Fibroblast of lung (primary cell): Measurements from ENCODE around the gene PRELID3B. TPM values are rescaled to one million over a fixed set of nuclear protein-coding genes. Genes with fewer than 3 reads are reported as not detected.

Experiments
- DNase-seq, 2 donors: peaks; one replicate each; pipeline versions ENCODE4 v3.0.0 to v3.0.0-alpha.2; 2010; ENCODE audit warnings: low read depth in 2 of 2
- H2AFZ ChIP-seq: 2 replicates; pipeline ENCODE4 v1.5.1; 2012; ENCODE audit warnings: low read length, control low read depth, inconsistent platforms
- H3K27ac ChIP-seq: 2 replicates; pipeline ENCODE4 v1.5.1; 2011; ENCODE audit warnings: low read length, control low read depth; ENCODE audit not compliant: insufficient read depth
- H3K27me3 ChIP-seq: 2 replicates; pipeline ENCODE4 v1.5.1; 2011; ENCODE audit warnings: mild to moderate bottlenecking, low read length; ENCODE audit not compliant: control insufficient read depth, insufficient read depth
- H3K36me3 ChIP-seq: 2 replicates; pipeline ENCODE4 v1.5.1; 2011; ENCODE audit warnings: low read length; ENCODE audit not compliant: control insufficient read depth, insufficient read depth
- H3K4me1 ChIP-seq: 2 replicates; pipeline ENCODE4 v1.5.1; 2011; ENCODE audit warnings: low read length; ENCODE audit not compliant: control insufficient read depth, insufficient read depth; ENCODE audit errors: extremely low read depth
- H3K4me2 ChIP-seq: 2 replicates; pipeline ENCODE4 v1.5.1; 2011; ENCODE audit warnings: low read length, control low read depth; ENCODE audit not compliant: insufficient read depth; ENCODE audit errors: extremely low read depth
- H3K4me3 ChIP-seq, 4 experiments: fragments of 200-600 bp in 1 of 4; sonication (generic) in 1 of 4; replicated peaks in 1 of 4; 2 replicates each; pipeline ENCODE4 v1.5.1; 2011 to 2016; ENCODE audit warnings: low read length in 4 of 4, low read depth in 3 of 4, mild to moderate bottlenecking in 3 of 4, control low read depth in 2 of 4, inconsistent platforms in 1 of 4, mixed read lengths in 1 of 4; ENCODE audit not compliant: insufficient read depth in 1 of 4; ENCODE audit errors: control extremely low read depth in 1 of 4
- H3K79me2 ChIP-seq: 2 replicates; pipeline ENCODE4 v1.5.1; 2012; ENCODE audit warnings: mild to moderate bottlenecking, low read length, inconsistent platforms; ENCODE audit not compliant: control insufficient read depth, insufficient read depth
- H3K9ac ChIP-seq: 2 replicates; pipeline ENCODE4 v1.5.1; 2011; ENCODE audit warnings: mild to moderate bottlenecking, low read length, control low read depth; ENCODE audit not compliant: insufficient read depth
- H3K9me3 ChIP-seq: 2 replicates; pipeline ENCODE4 v1.5.1; 2012; ENCODE audit warnings: low read depth, low read length; ENCODE audit not compliant: control insufficient read depth, insufficient read depth
- H4K20me1 ChIP-seq: 2 replicates; pipeline ENCODE4 v1.5.1; 2011; ENCODE audit warnings: low read length; ENCODE audit not compliant: control insufficient read depth, insufficient read depth; ENCODE audit errors: extremely low read depth
- EZH2 ChIP-seq: IDR thresholded peaks from 2 replicates; pipeline ENCODE4 v1.5.1; 2012; ENCODE audit warnings: low read length, control low read depth, mild to moderate bottlenecking; ENCODE audit errors: missing control alignments
- polyA plus RNA-seq, 2 donors: library from polyadenylated mRNA; depleted of rRNA in 1 of 2; stranded (reverse) in 1 of 2; unstranded in 1 of 2; fragments of >200 nt; gene quantifications; 2 replicates each; pipeline ENCODE4 v1.2.1, GENCODE V29; 2011 to 2012; ENCODE audit warnings: missing spikeins in 1 of 2
- total RNA-seq: library from RNA; depleted of rRNA; stranded (reverse); fragments of >200 nt; gene quantifications from 2 replicates; pipeline ENCODE4 v1.2.1, GENCODE V29; 2014
- TF ChIP-seq, protein P1 (sequence below), 2 donors: IDR thresholded peaks in 1 of 2; conservative IDR thresholded peaks in 1 of 2; 1 replicate in 1 of 2; 2 replicates in 1 of 2; pipeline ENCODE4 v1.5.1; 2011 to 2012; ENCODE audit warnings: low read length in 2 of 2, control low read depth in 1 of 2, inconsistent platforms in 1 of 2, low read depth in 1 of 2, mild to moderate bottlenecking in 1 of 2

Gene PRELID3B
- total and polyA plus RNA-seq, 2 donors (not counting 1 experiment from before 2014, with no cell fraction given): 64.5 to 127 TPM

DNA sequence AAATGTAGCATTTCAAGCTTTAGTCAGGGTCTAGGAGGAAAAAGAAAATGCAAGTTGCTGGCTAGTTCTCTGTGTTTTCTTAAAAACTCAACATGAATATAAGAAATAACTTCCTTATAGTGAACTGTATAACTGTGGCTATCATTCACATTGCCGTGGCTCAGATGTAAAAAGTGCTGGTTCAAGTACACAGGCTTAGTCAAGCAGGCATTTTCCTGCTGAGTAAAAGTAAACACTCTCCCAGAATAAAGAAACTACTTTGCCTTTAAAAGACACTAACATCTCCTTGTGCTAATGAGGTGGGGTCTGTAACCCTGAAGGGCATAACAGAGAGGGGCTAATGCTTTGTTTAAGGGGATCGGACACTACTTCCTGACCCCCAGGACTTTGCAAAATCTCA lies 13.8 kb downstream of the PRELID3B start:
- peaks cover 2% of the 10 kb centered on the region for H4K20me1 ChIP-seq
- peaks cover 5% of the 10 kb centered on the region for H3K36me3 ChIP-seq
- H3K4me1 ChIP-seq: peaks cover 10% of the 10 kb centered on the region
- peak overlapping the region; percentile 2 to 57 (median 31) for H3K4me3 ChIP-seq
- H2AFZ ChIP-seq: no peak overlapping the region
- H3K9ac ChIP-seq: no peak overlapping the region
- peaks cover 53% of the 10 kb centered on the region for H3K79me2 ChIP-seq
- peak overlapping the region; percentile 83 for H3K4me2 ChIP-seq
- no peaks in the 10 kb centered on the region for H3K27me3 ChIP-seq
- no peak for DNase-seq
- no peak overlapping the region for H3K27ac ChIP-seq
- TF ChIP-seq EZH2: no peak
- TF ChIP-seq, protein P1, sequence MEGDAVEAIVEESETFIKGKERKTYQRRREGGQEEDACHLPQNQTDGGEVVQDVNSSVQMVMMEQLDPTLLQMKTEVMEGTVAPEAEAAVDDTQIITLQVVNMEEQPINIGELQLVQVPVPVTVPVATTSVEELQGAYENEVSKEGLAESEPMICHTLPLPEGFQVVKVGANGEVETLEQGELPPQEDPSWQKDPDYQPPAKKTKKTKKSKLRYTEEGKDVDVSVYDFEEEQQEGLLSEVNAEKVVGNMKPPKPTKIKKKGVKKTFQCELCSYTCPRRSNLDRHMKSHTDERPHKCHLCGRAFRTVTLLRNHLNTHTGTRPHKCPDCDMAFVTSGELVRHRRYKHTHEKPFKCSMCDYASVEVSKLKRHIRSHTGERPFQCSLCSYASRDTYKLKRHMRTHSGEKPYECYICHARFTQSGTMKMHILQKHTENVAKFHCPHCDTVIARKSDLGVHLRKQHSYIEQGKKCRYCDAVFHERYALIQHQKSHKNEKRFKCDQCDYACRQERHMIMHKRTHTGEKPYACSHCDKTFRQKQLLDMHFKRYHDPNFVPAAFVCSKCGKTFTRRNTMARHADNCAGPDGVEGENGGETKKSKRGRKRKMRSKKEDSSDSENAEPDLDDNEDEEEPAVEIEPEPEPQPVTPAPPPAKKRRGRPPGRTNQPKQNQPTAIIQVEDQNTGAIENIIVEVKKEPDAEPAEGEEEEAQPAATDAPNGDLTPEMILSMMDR (conservative IDR thresholded peaks at IDR 0.05 in 1 of 2, IDR thresholded peaks at IDR 0.05 in 1 of 2; ENCODE audit: low read depth in 1 of 2, low read length in 2 of 2): no peak
- no peaks in the 10 kb centered on the region for H3K9me3 ChIP-seq

DNA sequence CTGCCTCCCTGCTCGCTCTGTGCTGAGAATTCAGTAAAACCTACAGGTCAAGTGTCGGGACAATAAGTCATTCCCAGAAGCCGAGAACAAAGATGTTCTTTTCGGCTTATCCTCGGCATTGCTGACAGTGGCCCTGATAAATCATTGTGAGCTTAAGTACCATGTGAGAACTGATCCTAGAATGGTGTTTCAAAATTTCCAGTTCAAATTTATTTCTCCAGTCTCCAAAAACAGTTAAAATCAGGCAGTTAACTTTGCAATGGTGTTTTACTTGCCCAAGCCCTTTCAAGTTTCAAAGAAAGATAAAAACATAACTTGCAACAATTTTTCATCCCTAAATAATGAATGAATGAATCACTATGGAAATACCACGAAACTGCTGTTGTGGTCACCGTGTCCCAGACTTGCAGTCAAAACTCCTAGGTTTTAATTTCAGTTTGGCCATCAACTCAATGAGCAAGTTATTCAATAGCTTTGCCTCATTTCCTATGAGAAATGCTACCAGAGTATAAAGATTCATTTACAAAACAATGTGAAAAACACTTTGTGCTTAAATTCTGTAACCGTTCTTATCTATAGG lies 14.8 kb downstream of the PRELID3B start:
- no peak overlapping the region for H3K4me2 ChIP-seq
- peaks cover 10% of the 10 kb centered on the region for H3K4me1 ChIP-seq
- H3K9ac ChIP-seq: no peak overlapping the region
- H3K4me3 ChIP-seq: peak overlapping the region in 1 of 4 experiments; percentile 11
- no peak overlapping the region for H2AFZ ChIP-seq
- peaks cover 53% of the 10 kb centered on the region for H3K79me2 ChIP-seq
- no peak for TF ChIP-seq EZH2
- TF ChIP-seq, protein P1 (conservative IDR thresholded peaks at IDR 0.05 in 1 of 2, IDR thresholded peaks at IDR 0.05 in 1 of 2; ENCODE audit: low read depth in 1 of 2, low read length in 2 of 2): no peak
- peak; percentile 56 to 88 for DNase-seq
- H3K27me3 ChIP-seq: no peaks in the 10 kb centered on the region
- H3K9me3 ChIP-seq: no peaks in the 10 kb centered on the region
- H4K20me1 ChIP-seq: peaks cover 2% of the 10 kb centered on the region
- H3K36me3 ChIP-seq: peaks cover 5% of the 10 kb centered on the region
- no peak overlapping the region for H3K27ac ChIP-seq

DNA sequence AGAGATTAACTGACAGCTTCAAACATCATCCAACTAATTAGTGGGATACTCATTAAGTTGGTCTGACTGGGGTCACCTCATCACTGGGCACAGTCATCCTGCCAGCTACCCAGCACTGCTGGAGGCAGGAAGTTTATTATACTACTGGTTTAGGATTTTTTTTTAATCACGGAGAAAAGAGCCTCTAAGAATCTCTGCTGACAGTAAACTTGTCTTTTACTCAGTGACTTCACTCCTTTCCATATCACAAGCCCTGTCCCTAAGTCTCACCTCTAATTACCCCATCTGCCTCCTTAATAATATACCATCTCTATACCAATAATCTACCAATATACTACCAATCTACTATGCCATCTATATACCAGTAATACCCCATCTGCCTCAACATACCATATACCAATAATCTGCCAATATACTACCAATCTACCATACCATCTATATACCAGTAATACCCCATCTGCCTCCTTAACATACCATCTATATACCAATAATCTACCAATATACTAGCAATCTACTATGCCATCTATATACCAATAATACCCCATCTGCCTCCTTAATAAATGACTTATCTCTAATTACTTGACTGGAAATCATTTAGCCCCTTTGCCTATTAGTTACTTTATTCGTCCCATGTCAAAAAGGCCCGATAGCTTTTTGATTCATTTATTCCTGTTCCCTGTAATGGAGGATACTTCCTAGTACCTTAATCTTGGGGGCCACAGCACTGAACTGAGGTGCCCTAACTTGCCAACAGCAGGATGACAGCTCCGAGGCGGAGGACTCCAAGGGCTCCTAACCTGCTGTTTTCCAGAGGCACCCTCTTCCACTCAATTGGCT lies 15.5 kb downstream of the PRELID3B start:
- no peaks in the 10 kb centered on the region for H3K9me3 ChIP-seq
- DNase-seq: no peak
- H3K27ac ChIP-seq: no peak overlapping the region
- H3K9ac ChIP-seq: no peak overlapping the region
- peaks cover 53% of the 10 kb centered on the region for H3K79me2 ChIP-seq
- peak overlapping the region in 1 of 4 experiments; percentile 11 for H3K4me3 ChIP-seq
- peaks cover 2% of the 10 kb centered on the region for H4K20me1 ChIP-seq
- no peak overlapping the region for H3K4me2 ChIP-seq
- no peaks in the 10 kb centered on the region for H3K27me3 ChIP-seq
- H3K36me3 ChIP-seq: peaks cover 5% of the 10 kb centered on the region
- H3K4me1 ChIP-seq: peaks cover 10% of the 10 kb centered on the region
- TF ChIP-seq, protein P1 (conservative IDR thresholded peaks at IDR 0.05 in 1 of 2, IDR thresholded peaks at IDR 0.05 in 1 of 2; ENCODE audit: low read depth in 1 of 2, low read length in 2 of 2): no peak
- no peak for TF ChIP-seq EZH2
- no peak overlapping the region for H2AFZ ChIP-seq
